ENCODE measurements around the gene KRTAP5-6. TPM values are rescaled to one million over a fixed set of nuclear protein-coding genes. Genes with fewer than 3 reads are reported as not detected.

Gene KRTAP5-6
- total RNA-seq, 6 experiments from 2014 or later = not detected

DNA sequence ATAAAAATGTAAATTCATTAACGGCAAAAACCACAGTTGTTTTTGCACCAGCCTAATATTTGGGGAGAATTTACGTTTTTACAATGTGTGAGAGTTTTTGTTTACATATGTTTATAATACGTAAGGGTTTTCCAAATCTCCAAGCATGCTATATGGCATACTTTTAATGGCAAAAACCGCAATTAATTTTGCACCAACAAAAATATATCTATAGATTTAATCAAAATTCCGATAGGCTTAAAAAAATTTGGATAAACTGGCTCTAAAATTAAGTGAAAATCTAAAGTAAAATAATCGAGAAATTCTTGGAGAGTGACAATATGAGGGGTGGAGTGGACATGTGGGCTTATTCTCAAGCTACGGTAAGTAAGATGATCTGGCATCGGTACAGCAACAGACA is 22.8 kb downstream of the KRTAP5-6 start:
- no peak overlapping the region for H3K4me3 Mint-ChIP-seq

DNA sequence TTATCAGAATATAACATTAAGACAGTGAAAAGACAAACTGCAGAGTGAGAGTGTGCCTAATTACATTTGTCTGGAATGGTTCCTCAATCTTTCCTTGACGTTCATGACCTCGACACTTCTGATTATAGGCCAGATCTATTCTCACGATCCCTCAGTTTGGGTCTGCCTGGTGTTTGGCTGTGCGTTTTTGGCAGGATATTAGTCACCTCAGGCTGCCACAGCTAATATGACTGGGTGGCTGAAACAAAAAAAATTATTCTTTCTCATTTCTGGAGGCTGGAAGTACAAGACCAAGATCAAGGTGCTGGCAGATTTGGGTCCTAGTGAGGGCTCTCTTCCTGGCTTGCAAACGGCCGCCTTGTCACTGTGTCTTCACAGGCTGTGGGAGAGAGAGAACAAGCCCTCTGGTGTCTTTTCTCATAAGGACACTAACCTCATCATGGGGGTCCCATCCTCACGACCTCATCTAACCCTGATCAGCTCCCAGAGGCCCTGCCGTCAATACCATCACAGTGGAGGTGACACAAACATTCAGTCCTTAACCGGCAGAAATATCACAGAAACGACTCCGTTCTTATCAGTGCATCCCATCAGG is 30.2 kb downstream of the KRTAP5-6 start:
- peaks cover 9% of the 10 kb centered on the region; the same call in 1 of the 2 replicates for H3K9me3 Mint-ChIP-seq
- H3K36me3 Mint-ChIP-seq (ENCODE audit: low read depth) = peaks cover 7% of the 10 kb centered on the region; the same call in 1 of the 2 replicates
- DNase-seq = no peak
- H3K4me1 Mint-ChIP-seq (ENCODE audit: low read depth) = no peaks in the 10 kb centered on the region; the same call in 1 of the 2 replicates
- no peak overlapping the region for H3K4me3 Mint-ChIP-seq
- no peak for TF ChIP-seq CTCF (IDR thresholded peaks at IDR 0.05)
- H3K27ac Mint-ChIP-seq = no peak overlapping the region
- peaks cover 32% of the 10 kb centered on the region for H3K27me3 Mint-ChIP-seq (ENCODE audit: insufficient read depth)

More for the DNA sequence above, 22.8 kb downstream of the KRTAP5-6 start:
- TF ChIP-seq CTCF (IDR thresholded peaks at IDR 0.05) = no peak
- no peaks in the 10 kb centered on the region for H3K9me3 Mint-ChIP-seq
- no peak for DNase-seq
- no peaks in the 10 kb centered on the region for H3K4me1 Mint-ChIP-seq (ENCODE audit: low read depth)
- no peak overlapping the region for H3K27ac Mint-ChIP-seq
- no peaks in the 10 kb centered on the region for H3K36me3 Mint-ChIP-seq (ENCODE audit: low read depth)
- H3K27me3 Mint-ChIP-seq (ENCODE audit: insufficient read depth) = peaks cover 29% of the 10 kb centered on the region

- H3K4me1 Mint-ChIP-seq (ENCODE audit: low read depth) = no peaks in the 10 kb centered on the region; the same call in 1 of the 2 replicates
- H3K9me3 Mint-ChIP-seq = peaks cover 9% of the 10 kb centered on the region; the same call in 1 of the 2 replicates
- H3K4me3 Mint-ChIP-seq = no peak overlapping the region
- TF ChIP-seq CTCF (IDR thresholded peaks at IDR 0.05) = no peak
- no peak for DNase-seq
- H3K27ac Mint-ChIP-seq = no peak overlapping the region
- H3K36me3 Mint-ChIP-seq (ENCODE audit: low read depth) = peaks cover 7% of the 10 kb centered on the region; the same call in 1 of the 2 replicates
- H3K27me3 Mint-ChIP-seq (ENCODE audit: insufficient read depth) = peaks cover 30% of the 10 kb centered on the region
These were observed 30.9 kb downstream of the KRTAP5-6 start for GRCh38 chr11:1727861-1728260.

- Mint-ChIP-seq H3K27ac (no peak overlapping the region), H3K27me3 (ENCODE audit: insufficient read depth) (peaks cover 34% of the 10 kb centered on the region), H3K4me3 (no peak overlapping the region), H3K36me3 (ENCODE audit: low read depth) (peaks cover 7% of the 10 kb centered on the region; the same call in 1 of the 2 replicates), H3K4me1 (ENCODE audit: low read depth) (no peaks in the 10 kb centered on the region; the same call in 1 of the 2 replicates), H3K9me3 (peaks cover 9% of the 10 kb centered on the region; the same call in 1 of the 2 replicates)
- DNase-seq = no peak
- no peak for TF ChIP-seq CTCF (IDR thresholded peaks at IDR 0.05)
These were observed 31.3 kb downstream of the KRTAP5-6 start for GRCh38 chr11:1728301-1728700.

DNA sequence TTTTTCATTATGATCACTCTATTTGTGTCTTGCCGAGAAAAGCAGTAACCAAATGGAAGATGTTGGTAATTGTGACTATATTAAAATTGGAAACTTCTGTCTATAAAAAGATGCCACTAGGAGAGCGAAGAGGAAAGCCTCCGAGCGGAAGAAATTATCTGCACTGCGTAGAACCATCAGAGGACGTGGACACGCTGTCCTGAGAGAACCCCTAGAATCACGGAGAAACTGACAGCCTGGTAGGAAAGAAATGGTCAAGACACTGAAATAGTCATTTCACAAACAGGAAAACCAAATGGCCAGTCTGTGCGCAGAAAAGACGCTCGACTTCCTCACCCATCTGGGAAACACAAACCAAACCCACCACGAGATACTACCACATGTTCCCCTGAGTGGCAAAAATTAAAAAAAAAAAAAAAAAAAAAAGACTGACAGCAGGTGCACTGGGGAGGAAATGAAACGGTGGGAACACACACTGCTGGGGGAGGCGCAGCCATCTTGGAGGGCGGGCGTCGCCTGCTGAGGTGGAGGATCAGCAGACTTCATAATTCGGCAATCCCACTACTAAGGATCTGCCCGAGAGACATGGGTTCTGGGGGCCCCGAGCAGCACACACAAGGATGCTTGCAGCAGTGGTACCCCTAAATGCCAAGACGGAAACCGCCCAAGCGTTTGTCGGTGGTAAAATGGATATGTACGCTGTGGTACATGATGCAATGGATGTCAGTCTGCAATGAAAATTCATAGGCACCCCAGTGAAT is 32.1 kb downstream of the KRTAP5-6 start:
- peaks cover 9% of the 10 kb centered on the region; the same call in 1 of the 2 replicates for H3K9me3 Mint-ChIP-seq
- no peak for DNase-seq
- peaks cover 39% of the 10 kb centered on the region for H3K27me3 Mint-ChIP-seq (ENCODE audit: insufficient read depth)
- H3K4me1 Mint-ChIP-seq (ENCODE audit: low read depth) = no peaks in the 10 kb centered on the region; the same call in 1 of the 2 replicates
- H3K4me3 Mint-ChIP-seq = no peak overlapping the region
- no peak overlapping the region for H3K27ac Mint-ChIP-seq
- H3K36me3 Mint-ChIP-seq (ENCODE audit: low read depth) = peaks cover 7% of the 10 kb centered on the region; the same call in 1 of the 2 replicates
- no peak for TF ChIP-seq CTCF (IDR thresholded peaks at IDR 0.05)

Data from HFFc6 (cell line).